ENCODE results near the gene RUVBL2.

GRCh38 chr19:48988286-48988685 is 5.4 kb upstream of the RUVBL2 start:
- TF ChIP-seq CTCF (IDR thresholded peaks at IDR 0.05; ENCODE audit: low read depth, low read length, missing input control) (no peak), FOXA1 (IDR thresholded peaks at IDR 0.05) (no peak), SP1 (IDR thresholded peaks at IDR 0.05) (no peak), RAD21 (IDR thresholded peaks at IDR 0.05) (no peak)
